ENCODE data around the gene ARMH4. TPM values are rescaled to one million over a fixed set of nuclear protein-coding genes. Genes with fewer than 3 reads are reported as not detected.

Gene ARMH4
- total and polyA plus RNA-seq, 2 experiments from 2014 or later = 48.6 to 64.6 TPM

DNA sequence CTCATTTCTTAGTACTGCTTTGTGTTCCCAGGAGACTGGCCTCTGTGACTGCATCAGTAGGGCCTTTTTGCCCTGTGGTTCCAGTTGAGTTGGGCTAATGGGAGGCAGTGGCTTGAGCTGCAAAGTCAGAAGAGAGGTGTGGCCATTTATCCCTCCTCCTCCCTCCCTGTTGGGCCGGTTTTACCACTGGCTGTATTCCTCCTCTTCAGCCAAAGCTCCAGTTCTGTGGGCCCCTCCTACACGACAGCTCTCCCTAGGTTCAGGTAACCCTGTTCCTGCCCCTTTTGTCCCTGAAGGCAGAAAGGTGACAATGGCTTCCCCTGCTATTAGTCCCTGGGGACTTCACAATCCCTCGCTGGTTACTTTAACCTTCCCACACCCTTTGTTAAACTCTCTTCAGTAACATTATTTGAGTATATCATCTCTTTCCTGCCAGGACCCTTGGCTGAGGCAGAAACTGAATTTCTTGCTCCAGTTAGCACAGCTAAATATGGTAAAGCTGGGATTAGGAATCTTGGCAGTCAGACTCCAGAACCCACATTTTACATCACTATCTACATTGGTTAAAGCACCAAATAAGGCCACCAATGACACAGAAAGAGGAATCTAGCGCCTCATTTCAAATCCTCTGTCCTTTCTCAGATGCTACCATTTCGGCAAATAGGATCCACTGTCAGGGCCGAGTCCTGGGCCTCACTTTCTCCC is 164.3 kb downstream of the ARMH4 start:
- no peak overlapping the region for H3K27ac ChIP-seq
- no peak for DNase-seq (ENCODE audit: low read depth in 1 of 2, low spot score in 1 of 2)
- H3K4me1 ChIP-seq (ENCODE audit: low read depth) = no peaks in the 10 kb centered on the region
- H3K9me3 ChIP-seq (ENCODE audit: low read depth) = no peaks in the 10 kb centered on the region
- TF ChIP-seq, protein P1, sequence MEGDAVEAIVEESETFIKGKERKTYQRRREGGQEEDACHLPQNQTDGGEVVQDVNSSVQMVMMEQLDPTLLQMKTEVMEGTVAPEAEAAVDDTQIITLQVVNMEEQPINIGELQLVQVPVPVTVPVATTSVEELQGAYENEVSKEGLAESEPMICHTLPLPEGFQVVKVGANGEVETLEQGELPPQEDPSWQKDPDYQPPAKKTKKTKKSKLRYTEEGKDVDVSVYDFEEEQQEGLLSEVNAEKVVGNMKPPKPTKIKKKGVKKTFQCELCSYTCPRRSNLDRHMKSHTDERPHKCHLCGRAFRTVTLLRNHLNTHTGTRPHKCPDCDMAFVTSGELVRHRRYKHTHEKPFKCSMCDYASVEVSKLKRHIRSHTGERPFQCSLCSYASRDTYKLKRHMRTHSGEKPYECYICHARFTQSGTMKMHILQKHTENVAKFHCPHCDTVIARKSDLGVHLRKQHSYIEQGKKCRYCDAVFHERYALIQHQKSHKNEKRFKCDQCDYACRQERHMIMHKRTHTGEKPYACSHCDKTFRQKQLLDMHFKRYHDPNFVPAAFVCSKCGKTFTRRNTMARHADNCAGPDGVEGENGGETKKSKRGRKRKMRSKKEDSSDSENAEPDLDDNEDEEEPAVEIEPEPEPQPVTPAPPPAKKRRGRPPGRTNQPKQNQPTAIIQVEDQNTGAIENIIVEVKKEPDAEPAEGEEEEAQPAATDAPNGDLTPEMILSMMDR (IDR thresholded peaks at IDR 0.05; ENCODE audit: low read depth, low read length) = no peak
- no peak overlapping the region for H3K4me3 ChIP-seq
- no peaks in the 10 kb centered on the region for H3K36me3 ChIP-seq
- H3K27me3 ChIP-seq = no peaks in the 10 kb centered on the region

DNA sequence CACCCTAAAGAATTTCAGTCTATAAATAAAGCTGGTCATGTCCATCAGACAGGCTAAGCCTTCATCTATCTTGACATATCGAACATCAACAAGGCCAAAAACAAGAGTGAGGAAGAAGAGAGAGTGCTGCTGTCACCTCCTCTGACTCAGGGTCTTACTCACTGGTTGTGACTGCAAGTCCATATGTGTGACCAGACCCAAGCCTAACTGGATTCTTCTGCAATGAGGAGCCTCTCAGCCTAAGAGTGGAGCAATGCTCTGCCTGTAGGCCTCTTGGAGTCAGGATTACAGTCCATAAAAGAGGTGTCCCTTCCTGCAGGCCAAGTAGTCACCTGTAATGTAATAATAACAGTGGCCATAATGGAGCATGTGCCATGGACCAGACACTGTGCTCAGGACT is 165.0 kb downstream of the ARMH4 start:
- Histone ChIP-seq H3K27me3 (no peaks in the 10 kb centered on the region), H3K4me3 (no peak overlapping the region), H3K4me1 (ENCODE audit: low read depth) (no peaks in the 10 kb centered on the region), H3K27ac (no peak overlapping the region), H3K9me3 (ENCODE audit: low read depth) (no peaks in the 10 kb centered on the region), H3K36me3 (no peaks in the 10 kb centered on the region)
- TF ChIP-seq, protein P1 (IDR thresholded peaks at IDR 0.05; ENCODE audit: low read depth, low read length) = no peak
- DNase-seq (ENCODE audit: low read depth in 1 of 2, low spot score in 1 of 2) = no peak

DNA sequence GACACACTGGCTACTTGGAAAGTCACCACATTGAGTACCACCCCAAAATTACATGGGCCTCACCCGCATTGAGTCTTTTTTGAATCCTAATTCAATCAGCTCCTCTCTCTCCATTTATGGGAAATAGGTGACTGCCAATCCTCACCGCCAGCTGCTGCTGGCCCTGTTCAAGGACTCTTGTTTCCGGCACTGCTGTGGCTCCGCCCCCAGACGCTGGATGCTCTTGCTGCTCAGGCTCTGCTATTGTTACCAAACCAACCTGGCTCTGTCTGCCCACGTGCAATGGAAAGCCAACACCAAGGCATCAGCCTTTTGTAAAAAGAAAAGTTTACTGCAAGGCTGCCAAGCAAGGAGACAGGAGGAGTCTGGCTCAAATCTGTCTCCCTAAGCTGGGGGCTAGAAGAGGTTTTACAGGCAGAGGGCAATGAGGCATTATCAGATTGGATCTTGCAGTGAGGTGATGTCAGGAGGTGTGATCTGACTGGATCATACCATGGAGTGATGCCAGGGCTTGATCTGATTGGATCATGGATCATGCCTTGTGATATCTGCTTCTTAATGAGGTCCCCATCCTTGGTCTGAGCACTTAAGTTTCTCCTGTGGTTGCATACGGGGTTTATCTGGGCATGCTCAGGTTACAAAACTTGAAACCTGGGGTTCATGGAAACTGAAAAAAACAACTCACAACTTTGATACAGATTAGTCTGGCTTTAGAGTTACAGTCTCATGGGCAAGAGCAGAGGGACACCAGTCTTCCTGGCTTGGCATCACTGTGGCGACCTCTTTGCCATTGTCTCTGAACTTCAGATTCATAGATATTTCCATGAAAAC is 169.0 kb downstream of the ARMH4 start:
- Histone ChIP-seq H3K4me3 (no peak overlapping the region), H3K27ac (no peak overlapping the region), H3K36me3 (no peaks in the 10 kb centered on the region), H3K9me3 (ENCODE audit: low read depth) (no peaks in the 10 kb centered on the region), H3K4me1 (ENCODE audit: low read depth) (no peaks in the 10 kb centered on the region), H3K27me3 (no peaks in the 10 kb centered on the region)
- TF ChIP-seq, protein P1 (IDR thresholded peaks at IDR 0.05; ENCODE audit: low read depth, low read length) = no peak
- DNase-seq (ENCODE audit: low read depth in 1 of 2, low spot score in 1 of 2) = peak; percentile 3 to 24

DNA sequence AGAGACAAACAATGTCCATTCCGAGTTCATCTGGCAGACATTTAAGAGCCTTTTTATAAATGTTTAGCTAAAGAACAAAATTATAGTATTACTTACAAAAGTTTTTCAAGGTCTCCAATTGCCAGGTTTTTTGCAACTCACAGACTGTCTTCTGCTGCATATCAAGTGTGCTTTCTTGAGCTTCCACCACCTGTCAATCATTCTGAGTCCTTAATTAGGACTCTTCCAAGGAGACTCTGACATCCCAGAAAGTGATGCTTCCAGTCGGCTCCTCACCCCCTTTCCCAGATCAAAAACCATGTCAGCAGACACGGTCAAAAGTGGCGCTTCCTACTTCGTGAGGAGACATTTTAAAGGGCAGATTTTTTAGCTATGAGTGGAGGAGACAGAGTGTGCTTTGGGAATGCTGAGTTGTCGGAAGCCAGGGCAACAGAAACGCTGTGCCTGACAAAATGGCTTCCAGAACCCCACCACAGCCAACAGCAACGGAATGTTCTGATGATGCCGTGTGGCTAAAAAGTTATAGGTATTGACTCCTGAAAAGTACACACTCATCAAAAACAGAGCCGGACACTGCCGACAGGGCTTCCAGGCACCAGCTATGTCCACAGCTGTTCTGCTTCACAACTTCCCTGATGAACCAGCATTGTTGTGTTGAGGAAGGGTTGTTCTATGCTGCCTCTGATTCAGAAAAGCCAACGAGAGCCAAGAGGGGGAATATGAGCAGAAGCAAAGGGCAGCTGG is 170.0 kb downstream of the ARMH4 start:
- Histone ChIP-seq H3K36me3 (no peaks in the 10 kb centered on the region), H3K27ac (no peak overlapping the region), H3K9me3 (ENCODE audit: low read depth) (no peaks in the 10 kb centered on the region), H3K4me1 (ENCODE audit: low read depth) (no peaks in the 10 kb centered on the region), H3K27me3 (no peaks in the 10 kb centered on the region), H3K4me3 (no peak overlapping the region)
- DNase-seq (ENCODE audit: low read depth in 1 of 2, low spot score in 1 of 2) = no peak
- TF ChIP-seq, protein P1 (IDR thresholded peaks at IDR 0.05; ENCODE audit: low read depth, low read length) = no peak

DNA sequence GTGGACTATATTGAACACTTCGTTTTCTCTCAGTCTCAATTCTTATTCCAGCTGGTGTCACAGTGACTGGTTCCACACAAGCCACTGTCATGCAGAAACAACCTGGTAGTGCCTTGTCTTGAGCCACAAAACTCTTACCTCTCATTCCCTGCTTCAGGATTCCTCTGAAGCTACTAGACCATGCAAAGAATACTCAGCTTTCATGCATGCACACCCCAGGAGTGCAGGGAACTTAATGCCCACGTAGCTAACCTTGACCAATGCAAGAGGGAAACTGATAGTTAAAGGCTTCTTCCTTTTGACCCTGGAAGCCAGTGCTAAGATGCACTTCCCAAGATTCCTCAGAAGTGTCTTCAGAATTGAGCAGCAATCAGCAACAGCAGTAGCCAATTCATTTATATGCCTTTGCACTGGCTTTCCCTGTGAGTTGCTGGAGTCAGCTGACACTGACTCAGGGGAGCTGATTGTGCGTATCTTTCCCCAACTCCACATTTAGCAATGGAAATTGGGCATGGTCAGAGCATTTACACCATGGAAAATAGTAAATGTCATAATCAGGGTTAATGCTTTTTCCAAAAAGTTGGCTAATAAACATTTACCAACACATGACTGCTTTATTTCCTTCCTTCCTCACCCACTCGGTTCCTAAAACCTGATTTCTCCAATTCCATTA is 172.5 kb downstream of the ARMH4 start:
- no peak overlapping the region for H3K27ac ChIP-seq
- no peaks in the 10 kb centered on the region for H3K36me3 ChIP-seq
- H3K27me3 ChIP-seq = no peaks in the 10 kb centered on the region
- H3K4me3 ChIP-seq = no peak overlapping the region
- TF ChIP-seq, protein P1 (IDR thresholded peaks at IDR 0.05; ENCODE audit: low read depth, low read length) = no peak
- H3K4me1 ChIP-seq (ENCODE audit: low read depth) = no peaks in the 10 kb centered on the region
- DNase-seq (ENCODE audit: low read depth in 1 of 2, low spot score in 1 of 2) = no peak
- no peaks in the 10 kb centered on the region for H3K9me3 ChIP-seq (ENCODE audit: low read depth)
